ENCODE results near the gene NDE1.

NDE1 gene

DNA sequence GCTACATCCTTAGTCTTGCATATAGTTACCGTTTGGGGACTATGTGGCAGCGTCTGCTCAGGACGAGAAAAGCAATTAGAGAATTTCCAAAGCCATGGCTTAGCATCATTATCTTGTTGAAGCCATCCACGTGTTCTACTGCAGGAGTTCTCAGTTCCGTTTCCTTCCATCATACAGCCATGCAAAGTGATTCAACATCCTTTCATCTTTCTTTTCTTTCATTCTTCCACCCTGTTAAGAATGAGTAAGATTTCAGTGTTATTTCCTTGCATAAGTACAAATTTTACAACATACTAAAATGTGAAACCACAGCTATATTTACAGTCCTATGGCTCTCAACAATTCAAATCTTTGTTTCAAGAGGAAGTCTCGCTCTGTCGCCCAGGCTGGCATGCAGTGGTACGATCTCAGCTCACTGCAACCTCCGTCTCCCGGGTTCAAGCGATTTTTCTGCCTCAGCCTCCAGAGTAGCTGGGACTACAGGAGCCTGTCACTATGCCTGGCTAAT lies 10.9 kb upstream of the NDE1 start:
- no peak for DNase-seq (ENCODE audit: low read depth)
- TF ChIP-seq, protein P1, sequence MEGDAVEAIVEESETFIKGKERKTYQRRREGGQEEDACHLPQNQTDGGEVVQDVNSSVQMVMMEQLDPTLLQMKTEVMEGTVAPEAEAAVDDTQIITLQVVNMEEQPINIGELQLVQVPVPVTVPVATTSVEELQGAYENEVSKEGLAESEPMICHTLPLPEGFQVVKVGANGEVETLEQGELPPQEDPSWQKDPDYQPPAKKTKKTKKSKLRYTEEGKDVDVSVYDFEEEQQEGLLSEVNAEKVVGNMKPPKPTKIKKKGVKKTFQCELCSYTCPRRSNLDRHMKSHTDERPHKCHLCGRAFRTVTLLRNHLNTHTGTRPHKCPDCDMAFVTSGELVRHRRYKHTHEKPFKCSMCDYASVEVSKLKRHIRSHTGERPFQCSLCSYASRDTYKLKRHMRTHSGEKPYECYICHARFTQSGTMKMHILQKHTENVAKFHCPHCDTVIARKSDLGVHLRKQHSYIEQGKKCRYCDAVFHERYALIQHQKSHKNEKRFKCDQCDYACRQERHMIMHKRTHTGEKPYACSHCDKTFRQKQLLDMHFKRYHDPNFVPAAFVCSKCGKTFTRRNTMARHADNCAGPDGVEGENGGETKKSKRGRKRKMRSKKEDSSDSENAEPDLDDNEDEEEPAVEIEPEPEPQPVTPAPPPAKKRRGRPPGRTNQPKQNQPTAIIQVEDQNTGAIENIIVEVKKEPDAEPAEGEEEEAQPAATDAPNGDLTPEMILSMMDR (conservative IDR thresholded peaks at IDR 0.05; ENCODE audit: control insufficient read depth, insufficient read depth, low read depth, low read length): no peak
- no peak overlapping the region for H3K4me3 ChIP-seq (ENCODE audit: control insufficient read depth, low read depth, low read length)

GRCh38 chr16:15640966-15641365 lies 9.1 kb upstream of the NDE1 start:
- TF ChIP-seq, protein P1 (conservative IDR thresholded peaks at IDR 0.05; ENCODE audit: control insufficient read depth, insufficient read depth, low read depth, low read length): no peak
- DNase-seq (ENCODE audit: low read depth): no peak
- H3K4me3 ChIP-seq (ENCODE audit: control insufficient read depth, low read depth, low read length): no peak overlapping the region

GRCh38 chr16:15641753-15642556 lies 8.1 kb upstream of the NDE1 start:
- DNase-seq (ENCODE audit: low read depth): no peak
- TF ChIP-seq, protein P1 (conservative IDR thresholded peaks at IDR 0.05; ENCODE audit: control insufficient read depth, insufficient read depth, low read depth, low read length): no peak
- H3K4me3 ChIP-seq (ENCODE audit: control insufficient read depth, low read depth, low read length): peak overlapping the region; percentile 88

- TF ChIP-seq, protein P1 (conservative IDR thresholded peaks at IDR 0.05; ENCODE audit: control insufficient read depth, insufficient read depth, low read depth, low read length): peak; percentile 15
- peak overlapping the region; percentile 88 for H3K4me3 ChIP-seq (ENCODE audit: control insufficient read depth, low read depth, low read length)
- peak; percentile 23 for DNase-seq (ENCODE audit: low read depth)
Measured at GRCh38 chr16:15642557-15643047, 7.4 kb upstream of the NDE1 start.

DNA sequence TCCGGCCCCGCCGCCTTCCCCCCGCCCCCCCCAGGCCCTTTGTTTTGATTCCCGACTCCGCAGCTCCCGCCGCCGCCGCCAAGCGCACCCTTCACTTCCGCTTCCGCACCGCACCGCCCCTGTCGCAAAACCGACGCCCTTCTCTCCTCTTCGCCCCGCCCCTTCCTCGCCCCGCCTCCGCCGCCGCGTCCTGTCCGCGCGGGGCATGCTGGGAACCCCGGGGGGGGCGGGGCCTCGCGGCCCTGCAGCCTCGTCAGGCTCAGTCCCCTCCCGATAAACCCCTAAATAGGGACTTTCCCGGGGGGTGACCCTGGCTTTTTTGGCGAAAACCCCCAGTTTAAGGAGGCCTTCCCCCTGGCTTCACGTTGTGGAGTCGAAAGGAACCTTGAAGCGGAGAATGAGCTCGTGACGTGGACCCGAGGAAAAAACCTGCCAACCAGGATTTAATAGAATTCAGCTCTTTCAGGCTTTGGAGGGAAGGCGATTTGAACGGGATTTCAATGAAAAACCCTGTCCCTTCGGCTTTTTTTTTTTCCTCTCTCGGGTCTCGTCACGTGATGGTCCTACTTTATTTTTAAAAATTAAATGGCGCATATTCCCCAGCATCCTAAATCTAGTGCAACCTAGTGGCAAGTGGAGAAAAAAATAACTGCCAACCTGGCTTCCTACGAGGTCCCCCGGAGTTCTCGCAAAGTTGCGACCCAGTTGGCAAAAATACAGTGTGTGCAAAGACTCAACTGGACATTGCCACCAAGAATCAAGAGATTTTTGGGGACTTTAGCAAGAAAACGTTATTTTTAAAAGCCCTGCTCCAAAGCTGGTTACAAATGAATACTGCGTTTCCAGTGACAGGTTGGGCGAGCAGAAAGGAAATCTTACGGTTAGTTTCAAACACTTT lies 6.7 kb upstream of the NDE1 start, which contains the start of gene MARF1:
TSS of gene MARF1 (minus strand) at position 107 of the 898 bp plus-strand sequence. CDS start 3,921 bp downstream, outside the sequence.
- peak; percentile 88 for DNase-seq (ENCODE audit: low read depth)
- TF ChIP-seq, protein P1 (conservative IDR thresholded peaks at IDR 0.05; ENCODE audit: control insufficient read depth, insufficient read depth, low read depth, low read length): peak; percentile 53
- peak within 1 kb of the TSS; percentile 88 for H3K4me3 ChIP-seq (ENCODE audit: control insufficient read depth, low read depth, low read length)

GRCh38 chr16:15643946-15644250 lies 6.1 kb upstream of the NDE1 start:
- no peak for DNase-seq (ENCODE audit: low read depth)
- H3K4me3 ChIP-seq (ENCODE audit: control insufficient read depth, low read depth, low read length): peak overlapping the region; percentile 80
- TF ChIP-seq, protein P1 (conservative IDR thresholded peaks at IDR 0.05; ENCODE audit: control insufficient read depth, insufficient read depth, low read depth, low read length): no peak

All from fibroblast of mammary gland (primary cell).